ENCODE data around the gene FOSL1. TPM values are rescaled to one million over a fixed set of nuclear protein-coding genes. Genes with fewer than 3 reads are reported as not detected.

The FOSL1 gene
- total and polyA plus RNA-seq, 4 donors = 0.17 to 0.20 TPM; not detected in 2

GRCh38 chr11:65919573-65920371 is 19.6 kb upstream of the FOSL1 start:
- H3K9ac ChIP-seq (ENCODE audit: low read depth in 1 of 2, low read length in 2 of 2) = peak overlapping the region in 1 of 2 donors; percentile 27
- H3K4me1 ChIP-seq (ENCODE audit: control insufficient read depth in 4 of 4, insufficient read depth in 4 of 4, low read length in 3 of 4) = peaks cover 7 to 31% (median 21%) of the 10 kb centered on the region in 4 donors
- no peak for DNase-seq (ENCODE audit: low spot score)
- no peaks in the 10 kb centered on the region for H3K9me3 ChIP-seq (ENCODE audit: control insufficient read depth in 4 of 4, low read length in 3 of 4)
- 2% methylated on average over 60 of the region's 60 CpGs for WGBS
- H3K27me3 ChIP-seq (ENCODE audit: control insufficient read depth in 4 of 4, insufficient read depth in 4 of 4, low read length in 3 of 4) = no peaks in the 10 kb centered on the region
- peak overlapping the region; percentile 56 to 86 (median 76) for H3K4me3 ChIP-seq (ENCODE audit: low read depth in 1 of 3, low read length in 3 of 3)
- peak overlapping the region; percentile 32 to 67 for H3K27ac ChIP-seq (ENCODE audit: low read depth in 1 of 2, low read length in 2 of 2)
- peaks cover 0 to 9% (median 4%) of the 10 kb centered on the region in 4 donors for H3K36me3 ChIP-seq (ENCODE audit: control insufficient read depth in 4 of 4, insufficient read depth in 3 of 4, low read depth in 1 of 4, low read length in 3 of 4)
- no peak for TF ChIP-seq MAX (IDR thresholded peaks at IDR 0.05)
- no peak for TF ChIP-seq FOXA2 (IDR thresholded peaks at IDR 0.05)
- no peak for TF ChIP-seq FOXA1 (IDR thresholded peaks at IDR 0.05)

GRCh38 chr11:65919141-65919572 is 19.0 kb upstream of the FOSL1 start, which contains the start of gene DRAP1:
TSS of gene DRAP1 (plus strand) at chr11:65919426. CDS start at chr11:65919502, 76 bp downstream.
- TF ChIP-seq ZBTB33 (IDR thresholded peaks at IDR 0.05) (no peak), CTCF (IDR thresholded peaks at IDR 0.05; ENCODE audit: low read depth, low read length, missing input control) (no peak), FOXA2 (IDR thresholded peaks at IDR 0.05) (no peak), FOXA1 (IDR thresholded peaks at IDR 0.05) (peak; percentile 27), HNF4A (conservative IDR thresholded peaks at IDR 0.05) (peak; percentile 36 to 51), RXRA (IDR thresholded peaks at IDR 0.05) (peak in 1 of 2 donors; percentile 16), HNF4G (IDR thresholded peaks at IDR 0.05) (no peak), REST (IDR thresholded peaks at IDR 0.05) (peak; percentile 36), ATF3 (IDR thresholded peaks at IDR 0.05) (no peak), MAX (IDR thresholded peaks at IDR 0.05) (no peak), NR2F2 (IDR thresholded peaks at IDR 0.05) (no peak), EGR1 (IDR thresholded peaks at IDR 0.05; ENCODE audit: low read depth in 2 of 2) (peak; percentile 86 to 96), JUND (IDR thresholded peaks at IDR 0.05) (no peak), TAF1 (conservative IDR thresholded peaks at IDR 0.05) (no peak), YY1 (IDR thresholded peaks at IDR 0.05) (no peak), RAD21 (IDR thresholded peaks at IDR 0.05) (peak in 1 of 2 donors; percentile 61), GABPA (IDR thresholded peaks at IDR 0.05 in 1 of 2, conservative IDR thresholded peaks at IDR 0.05 in 1 of 2) (peak in 1 of 2 donors; percentile 77), SP1 (IDR thresholded peaks at IDR 0.05) (peak; percentile 82)
- H3K4me3 ChIP-seq (ENCODE audit: low read depth in 1 of 3, low read length in 3 of 3) = peak within 1 kb of the TSS; percentile 85 to 93 (median 86)
- DNase-seq (ENCODE audit: low spot score) = peak; percentile 100
- peak within 1 kb of the TSS; percentile 33 to 93 for H3K9ac ChIP-seq (ENCODE audit: low read depth in 1 of 2, low read length in 2 of 2)
- 1% methylated on average over 59 of the region's 59 CpGs for WGBS
- H3K36me3 ChIP-seq (ENCODE audit: control insufficient read depth in 4 of 4, insufficient read depth in 3 of 4, low read depth in 1 of 4, low read length in 3 of 4) = peaks cover 0 to 9% (median 4%) of the 10 kb centered on the region in 4 donors
- no peaks in the 10 kb centered on the region for H3K9me3 ChIP-seq (ENCODE audit: control insufficient read depth in 4 of 4, low read length in 3 of 4)
- peaks cover 7 to 31% (median 21%) of the 10 kb centered on the region in 4 donors for H3K4me1 ChIP-seq (ENCODE audit: control insufficient read depth in 4 of 4, insufficient read depth in 4 of 4, low read length in 3 of 4)
- H3K27me3 ChIP-seq (ENCODE audit: control insufficient read depth in 4 of 4, insufficient read depth in 4 of 4, low read length in 3 of 4) = no peaks in the 10 kb centered on the region
- peak within 1 kb of the TSS; percentile 68 to 82 for H3K27ac ChIP-seq (ENCODE audit: low read depth in 1 of 2, low read length in 2 of 2)

Measured in liver (tissue), 9 donors.